Neural progenitor cell (in vitro differentiated cells): Measurements from ENCODE around the gene SLC34A1. TPM values are rescaled to one million over a fixed set of nuclear protein-coding genes. Genes with fewer than 3 reads are reported as not detected.
A peak's percentile ranks its signal among the peaks of the same experiment; 100 is the strongest.

Experiments used
- DNase-seq: peaks from one replicate; pipeline ENCODE4 v3.0.0-alpha.2; 2016; ENCODE audit warnings: low spot score
- H2AFZ ChIP-seq: fragments of 200-600 bp; sonication (generic); replicated peaks from 2 replicates; pipeline ENCODE4 v1.6.1; 2016; ENCODE audit warnings: antibody characterized with exemption
- H3F3A ChIP-seq: fragments of 200-600 bp; sonication (generic); 2 replicates; pipeline ENCODE4 v1.6.1; 2016; ENCODE audit warnings: antibody characterized with exemption, low read depth
- H3K27ac ChIP-seq: fragments of 200-600 bp; sonication (generic); 2 replicates; pipeline ENCODE4 v1.5.1; 2016; ENCODE audit warnings: mild to moderate bottlenecking
- H3K27me3 ChIP-seq: fragments of 200-600 bp; sonication (generic); 2 replicates; pipeline ENCODE4 v1.6.1; 2016; ENCODE audit warnings: mild to moderate bottlenecking, moderate library complexity
- H3K36me3 ChIP-seq: fragments of 200-600 bp; sonication (generic); 2 replicates; pipeline ENCODE4 v1.5.1; 2016
- H3K4me1 ChIP-seq: fragments of 200-600 bp; sonication (generic); 2 replicates; pipeline ENCODE4 v1.6.1; 2016; ENCODE audit warnings: mixed run types
- H3K4me2 ChIP-seq: fragments of 200-600 bp; sonication (generic); 2 replicates; pipeline ENCODE4 v1.6.1; 2016
- H3K4me3 ChIP-seq: fragments of 200-600 bp; sonication (generic); 2 replicates; pipeline ENCODE4 v1.5.1; 2016
- H3K79me2 ChIP-seq: fragments of 200-600 bp; sonication (generic); 2 replicates; pipeline ENCODE4 v1.6.1; 2016; ENCODE audit warnings: low read depth
- H3K9ac ChIP-seq: fragments of 200-600 bp; sonication (generic); 2 replicates; pipeline ENCODE4 v1.6.1; 2016
- H3K9me3 ChIP-seq: fragments of 200-600 bp; sonication (generic); 2 replicates; pipeline ENCODE4 v1.5.1; 2016; ENCODE audit warnings: low read depth
- H4K20me1 ChIP-seq: fragments of 200-600 bp; sonication (generic); 2 replicates; pipeline ENCODE4 v1.6.1; 2016; ENCODE audit warnings: low read depth
- H3K27ac Mint-ChIP-seq: 3 replicates; pipeline ENCODE4 v1.8.0; 2021; ENCODE audit warnings: mixed read lengths
- H3K27me3 Mint-ChIP-seq: 2 replicates; pipeline ENCODE4 v1.8.0; 2022; ENCODE audit warnings: low read depth, mild to moderate bottlenecking, inconsistent platforms, moderate library complexity, mixed read lengths; ENCODE audit not compliant: insufficient read depth
- H3K36me3 Mint-ChIP-seq: 3 replicates; pipeline ENCODE4 v1.8.0; 2021; ENCODE audit warnings: mixed read lengths
- H3K4me1 Mint-ChIP-seq: 3 replicates; pipeline ENCODE4 v1.8.0; 2021; ENCODE audit warnings: mixed read lengths
- H3K4me3 Mint-ChIP-seq: 3 replicates; pipeline ENCODE4 v1.8.0; 2021; ENCODE audit warnings: mild to moderate bottlenecking, moderate library complexity, mixed read lengths
- H3K9me3 Mint-ChIP-seq: 3 replicates; pipeline ENCODE4 v1.8.0; 2020; ENCODE audit warnings: mixed read lengths
- CTCF ChIP-seq: fragments of 200-600 bp; sonication (generic); IDR thresholded peaks from 2 replicates; pipeline ENCODE4 v1.5.1; 2017; ENCODE audit warnings: antibody characterized with exemption, mild to moderate bottlenecking
- EZH2 ChIP-seq: fragments of 200-600 bp; sonication (generic); IDR thresholded peaks from 2 replicates; pipeline ENCODE4 v1.6.1; 2017; ENCODE audit warnings: antibody characterized with exemption, mild to moderate bottlenecking, moderate library complexity
- EZH2phosphoT487 ChIP-seq: fragments of 200-600 bp; sonication (generic); IDR thresholded peaks from 2 replicates; pipeline ENCODE4 v1.6.1; 2017; ENCODE audit warnings: antibody characterized with exemption
- total RNA-seq: library from RNA; depleted of rRNA; stranded (reverse); fragments of >200 nt; gene quantifications from 2 replicates; pipeline ENCODE4 v1.2.3, GENCODE V29; 2015; ENCODE audit warnings: low replicate concordance

Gene SLC34A1
- total RNA-seq, 1 donor from 2014 or later, result not detected

GRCh38 chr5:177430140-177430951 is 46.1 kb downstream of the SLC34A1 start:
- Histone ChIP-seq H3K27me3 (no peaks in the 10 kb centered on the region), H3F3A (peaks cover 7% of the 10 kb centered on the region), H3K27ac (no peak overlapping the region), H3K9ac (no peak overlapping the region), H3K4me2 (no peak overlapping the region), H3K4me3 (no peak overlapping the region), H3K36me3 (no peaks in the 10 kb centered on the region), H3K4me1 (peaks cover 9% of the 10 kb centered on the region), H3K9me3 (no peaks in the 10 kb centered on the region), H2AFZ (no peak overlapping the region), H3K79me2 (peaks cover 32% of the 10 kb centered on the region), H4K20me1 (peaks cover 33% of the 10 kb centered on the region)
- Mint-ChIP-seq H3K4me3 (peak overlapping the region; percentile 24), H3K36me3 (peaks cover 4% of the 10 kb centered on the region), H3K9me3 (no peaks in the 10 kb centered on the region), H3K27me3 (peaks cover 2% of the 10 kb centered on the region), H3K4me1 (peaks cover 27% of the 10 kb centered on the region), H3K27ac (peak overlapping the region; percentile 33)
- no peak for TF ChIP-seq EZH2phosphoT487
- no peak for TF ChIP-seq CTCF
- no peak for TF ChIP-seq EZH2
- no peak for DNase-seq

GRCh38 chr5:177430972-177431316 is 46.7 kb downstream of the SLC34A1 start:
- Histone ChIP-seq H3K9ac (no peak overlapping the region), H3K36me3 (no peaks in the 10 kb centered on the region), H3F3A (peaks cover 1% of the 10 kb centered on the region), H3K9me3 (no peaks in the 10 kb centered on the region), H3K79me2 (peaks cover 32% of the 10 kb centered on the region), H4K20me1 (peaks cover 33% of the 10 kb centered on the region), H3K4me2 (no peak overlapping the region), H3K4me1 (peaks cover 9% of the 10 kb centered on the region), H2AFZ (no peak overlapping the region), H3K27ac (no peak overlapping the region), H3K27me3 (no peaks in the 10 kb centered on the region), H3K4me3 (no peak overlapping the region)
- peak overlapping the region; percentile 48 for H3K4me3 Mint-ChIP-seq
- no peaks in the 10 kb centered on the region for H3K9me3 Mint-ChIP-seq
- no peak for DNase-seq
- H3K4me1 Mint-ChIP-seq, result peaks cover 23% of the 10 kb centered on the region
- TF ChIP-seq EZH2 (no peak), CTCF (no peak), EZH2phosphoT487 (no peak)
- peaks cover 4% of the 10 kb centered on the region for H3K36me3 Mint-ChIP-seq
- H3K27ac Mint-ChIP-seq, result no peak overlapping the region
- peaks cover 2% of the 10 kb centered on the region for H3K27me3 Mint-ChIP-seq

GRCh38 chr5:177431317-177432142 is 47.3 kb downstream of the SLC34A1 start:
- peak overlapping the region; percentile 48 for H3K4me3 Mint-ChIP-seq
- H3K9me3 ChIP-seq, result no peaks in the 10 kb centered on the region
- H3K27ac Mint-ChIP-seq, result no peak overlapping the region
- DNase-seq, result no peak
- H3K27me3 Mint-ChIP-seq, result peaks cover 2% of the 10 kb centered on the region
- H3K27me3 ChIP-seq, result no peaks in the 10 kb centered on the region
- peaks cover 33% of the 10 kb centered on the region for H4K20me1 ChIP-seq
- H3K36me3 Mint-ChIP-seq, result peaks cover 4% of the 10 kb centered on the region
- H3K4me1 Mint-ChIP-seq, result peaks cover 23% of the 10 kb centered on the region
- H3K36me3 ChIP-seq, result no peaks in the 10 kb centered on the region
- H3K27ac ChIP-seq, result no peak overlapping the region
- no peak for TF ChIP-seq EZH2phosphoT487
- no peak for TF ChIP-seq CTCF
- no peak overlapping the region for H3K9ac ChIP-seq
- no peaks in the 10 kb centered on the region for H3K9me3 Mint-ChIP-seq
- H3K4me3 ChIP-seq, result no peak overlapping the region
- no peaks in the 10 kb centered on the region for H3F3A ChIP-seq
- H3K79me2 ChIP-seq, result peaks cover 32% of the 10 kb centered on the region
- no peak overlapping the region for H3K4me2 ChIP-seq
- peaks cover 9% of the 10 kb centered on the region for H3K4me1 ChIP-seq
- H2AFZ ChIP-seq, result no peak overlapping the region
